Smooth muscle cell (in vitro differentiated cells): ENCODE data around the gene TSR3. TPM values are rescaled to one million over a fixed set of nuclear protein-coding genes. Genes with fewer than 3 reads are reported as not detected.

Experiments used
- DNase-seq: peaks from one replicate; lab custom pipeline; 2025; ENCODE audit not compliant: unreplicated experiment; lab: John Stamatoyannopoulos, UW
- H2AFZ ChIP-seq: fragments of 200-600 bp; sonication (generic); 2 replicates; pipeline ENCODE4 v1.6.0; 2016; ENCODE audit warnings: antibody characterized with exemption, low read depth, mild to moderate bottlenecking
- H3F3A ChIP-seq: fragments of 200-600 bp; sonication (generic); 2 replicates; pipeline ENCODE4 v1.6.0; 2017; ENCODE audit warnings: antibody characterized with exemption, low read depth
- H3K27ac ChIP-seq: fragments of 200-600 bp; sonication (generic); 2 replicates; pipeline ENCODE4 v1.5.1; 2016; ENCODE audit warnings: low read depth, mild to moderate bottlenecking
- H3K27me3 ChIP-seq: fragments of 200-600 bp; sonication (generic); 2 replicates; pipeline ENCODE4 v1.6.1; 2016; ENCODE audit warnings: low read depth, mild to moderate bottlenecking
- H3K36me3 ChIP-seq: fragments of 200-600 bp; sonication (generic); 2 replicates; pipeline ENCODE4 v1.5.1; 2016; ENCODE audit warnings: low read depth
- H3K4me1 ChIP-seq: fragments of 200-600 bp; sonication (generic); 2 replicates; pipeline ENCODE4 v1.5.1; 2016; ENCODE audit warnings: low read depth
- H3K4me2 ChIP-seq: fragments of 200-600 bp; sonication (generic); 2 replicates; pipeline ENCODE4 v1.6.0; 2016; ENCODE audit warnings: mild to moderate bottlenecking
- H3K4me3 ChIP-seq: fragments of 200-600 bp; sonication (generic); 2 replicates; pipeline ENCODE4 v1.5.1; 2016; ENCODE audit warnings: mild to moderate bottlenecking
- H3K79me2 ChIP-seq: fragments of 200-600 bp; sonication (generic); 2 replicates; pipeline ENCODE4 v1.6.0; 2016; ENCODE audit warnings: low read depth, mild to moderate bottlenecking
- H3K9ac ChIP-seq: fragments of 200-600 bp; sonication (generic); 2 replicates; pipeline ENCODE4 v1.6.0; 2016; ENCODE audit warnings: low read depth
- H3K9me3 ChIP-seq: fragments of 200-600 bp; sonication (generic); replicated peaks from 2 replicates; pipeline ENCODE4 v1.5.1; 2016; ENCODE audit warnings: low read depth
- H4K20me1 ChIP-seq: fragments of 200-600 bp; sonication (generic); 2 replicates; pipeline ENCODE4 v1.6.0; 2016; ENCODE audit warnings: low read depth
- CTCF ChIP-seq: fragments of 200-600 bp; sonication (generic); IDR thresholded peaks from 2 replicates; pipeline ENCODE4 v1.5.1; 2017; ENCODE audit warnings: borderline replicate concordance, mild to moderate bottlenecking, antibody characterized with exemption; ENCODE audit not compliant: insufficient read depth, poor library complexity, severe bottlenecking
- WGBS: methylation state at CpG from one replicate; pipeline ENCODE4 v1.1.7; 2016; ENCODE audit warnings: low lambda C conversion rate; 5-methylcytosine and 5-hydroxymethylcytosine counted together
- polyA plus RNA-seq: library from polyadenylated mRNA; unstranded; fragments of >200 nt; fragmentation: Nextera tagmentation; extraction: Ambion mirVana; gene quantifications from 2 replicates; pipeline ENCODE4 v1.2.1, GENCODE V29; 2016
- total RNA-seq: library from RNA; depleted of rRNA; stranded (reverse); fragments of >200 nt; gene quantifications from 2 replicates; pipeline ENCODE4 v1.2.3, GENCODE V29; 2014

TSR3 gene
- total and polyA plus RNA-seq, 2 experiments from 2014 or later = 54.9 to 142 TPM

GRCh38 chr16:1349951-1350350, 1.7 kb downstream of the TSR3 start:
- Histone ChIP-seq H3K9ac (no peak overlapping the region), H3K36me3 (no peaks in the 10 kb centered on the region), H3F3A (no peaks in the 10 kb centered on the region), H4K20me1 (peaks cover 9% of the 10 kb centered on the region), H3K9me3 (no peaks in the 10 kb centered on the region), H3K79me2 (peaks cover 47% of the 10 kb centered on the region), H3K4me2 (no peak overlapping the region), H3K4me1 (peaks cover 7% of the 10 kb centered on the region), H3K4me3 (no peak overlapping the region), H2AFZ (no peak overlapping the region), H3K27me3 (no peaks in the 10 kb centered on the region), H3K27ac (no peak overlapping the region)
- no peak for TF ChIP-seq CTCF
- 98% methylated on average over 17 of the region's 17 CpGs for WGBS
- no peak for DNase-seq

- 97% methylated on average over 16 of the region's 16 CpGs for WGBS
- Histone ChIP-seq H3K4me2 (no peak overlapping the region), H3K4me1 (peaks cover 7% of the 10 kb centered on the region), H3K27me3 (no peaks in the 10 kb centered on the region), H3K4me3 (no peak overlapping the region), H3K36me3 (no peaks in the 10 kb centered on the region), H3K9ac (no peak overlapping the region), H3K79me2 (peaks cover 42% of the 10 kb centered on the region), H3K27ac (no peak overlapping the region), H3F3A (no peaks in the 10 kb centered on the region), H4K20me1 (peaks cover 5% of the 10 kb centered on the region), H2AFZ (no peak overlapping the region), H3K9me3 (no peaks in the 10 kb centered on the region)
- no peak for DNase-seq
- no peak for TF ChIP-seq CTCF
Observed at GRCh38 chr16:1349351-1349750, 2.3 kb downstream of the TSR3 start.

- no peak for TF ChIP-seq CTCF
- H3K4me1 ChIP-seq = peaks cover 7% of the 10 kb centered on the region
- no peaks in the 10 kb centered on the region for H3K27me3 ChIP-seq
- H3K9ac ChIP-seq = no peak overlapping the region
- WGBS = 93% methylated on average over 14 of the region's 14 CpGs
- no peaks in the 10 kb centered on the region for H3K36me3 ChIP-seq
- no peaks in the 10 kb centered on the region for H3F3A ChIP-seq
- peaks cover 4% of the 10 kb centered on the region for H4K20me1 ChIP-seq
- no peaks in the 10 kb centered on the region for H3K9me3 ChIP-seq
- H3K4me3 ChIP-seq = no peak overlapping the region
- H3K27ac ChIP-seq = no peak overlapping the region
- H3K79me2 ChIP-seq = peaks cover 38% of the 10 kb centered on the region
- H3K4me2 ChIP-seq = no peak overlapping the region
- no peak overlapping the region for H2AFZ ChIP-seq
- DNase-seq = no peak
Observed at GRCh38 chr16:1348926-1349325, 2.8 kb downstream of the TSR3 start.

- no peak for TF ChIP-seq CTCF
- no peak overlapping the region for H3K4me2 ChIP-seq
- no peak overlapping the region for H3K27ac ChIP-seq
- no peak overlapping the region for H3K9ac ChIP-seq
- no peaks in the 10 kb centered on the region for H4K20me1 ChIP-seq
- H3K36me3 ChIP-seq = no peaks in the 10 kb centered on the region
- H3K4me3 ChIP-seq = no peak overlapping the region
- no peak overlapping the region for H2AFZ ChIP-seq
- peaks cover 7% of the 10 kb centered on the region for H3K4me1 ChIP-seq
- DNase-seq = no peak
- peaks cover 34% of the 10 kb centered on the region for H3K79me2 ChIP-seq
- H3K9me3 ChIP-seq = no peaks in the 10 kb centered on the region
- WGBS = 96% methylated on average over 13 of the region's 15 CpGs
- no peaks in the 10 kb centered on the region for H3F3A ChIP-seq
- no peaks in the 10 kb centered on the region for H3K27me3 ChIP-seq
Observed at GRCh38 chr16:1348441-1348840, 3.2 kb downstream of the TSR3 start.
